Pancreas (tissue), 10 donors: ENCODE results near the gene SOS1. TPM values are rescaled to one million over a fixed set of nuclear protein-coding genes. Genes with fewer than 3 reads are reported as not detected.
A peak's percentile ranks its signal among the peaks of the same experiment; 100 is the strongest.
"Not testable (repeated sequence)": the region's sequence is repeated elsewhere in the genome, so short reads cannot be mapped to it uniquely, and the experiment has no call there.

Experiments used
- ATAC-seq, 4 donors: fragments of 200-7000 bp; cut with Tn5 transposase; one replicate each; pipeline versions ENCODE4 v1.8.0 to v1.9.1; 2020; ENCODE audit warnings: mild to moderate bottlenecking in 4 of 4, moderate library complexity in 4 of 4
- DNase-seq, 6 donors: peaks; one replicate each; pipeline ENCODE4 v3.0.0-alpha.2; 2020
- FAIRE-seq: peaks from 2 replicates; lab custom pipeline; 2012; peaks lifted over from hg19 to GRCh38; lab: Jason Lieb, UNC
- H3K27ac ChIP-seq, 4 donors: fragments of 200-600 bp; sonication (generic); 1 replicate in 3 of 4; 2 replicates in 1 of 4; pipeline versions ENCODE4 v1.5.0 to v1.8.0; 2020
- H3K27me3 ChIP-seq, 4 donors: fragments of 200-600 bp; one replicate each; pipeline ENCODE4 v1.8.0; 2021
- H3K36me3 ChIP-seq, 3 donors: fragments of 200-600 bp; sonication (generic) in 1 of 3; one replicate each; pipeline versions ENCODE4 v1.5.0 to v1.8.0; 2020 to 2021
- H3K4me1 ChIP-seq, 3 donors: fragments of 200-600 bp; one replicate each; pipeline ENCODE4 v1.8.0; 2021
- H3K4me3 ChIP-seq, 4 donors: fragments of 200-600 bp; sonication (generic) in 2 of 4; one replicate each; pipeline versions ENCODE4 v1.5.0 to v1.8.0; 2020 to 2021
- H3K9me3 ChIP-seq, 4 donors: fragments of 200-600 bp; one replicate each; pipeline ENCODE4 v1.8.0; 2021
- whole genome bisulfite sequencing, 2 donors: extraction: QIAGEN DNeasy Blood & Tissue Kit; methylation state at CpG; one replicate each; pipeline ENCODE4 v1.1.7; 2013; 5-methylcytosine and 5-hydroxymethylcytosine counted together
- intact Hi-C, 3 donors: fragments of 100-400 bp; cut with DNase I; formaldehyde crosslinking; loops; one replicate each; pipeline versions ENCODE4 v1.11.1 to v1.14.2; 2022
- polyA plus RNA-seq, 2 donors: library from polyadenylated mRNA; stranded (reverse); fragments of 200-250 nt; gene quantifications; one replicate each; pipeline ENCODE4 v1.2.3, GENCODE V29; 2013
- total RNA-seq, 6 donors: library from RNA; stranded (reverse); fragmentation: NEBNext Ultra II Directional in 4 of 6; extraction: Animal tissue kit (Norgen Biotek cat#: 25700) in 4 of 6; gene quantifications; one replicate each; pipeline versions ENCODE4 v1.2.1 to v1.2.4, GENCODE V29; 2021 to 2023
- TF ChIP-seq, protein P1 (sequence below), 4 donors: fragments of 200-600 bp; sonication (generic) in 3 of 4; IDR thresholded peaks; one replicate each; pipeline versions ENCODE4 v1.5.0 to v1.8.0; 2021; ENCODE audit warnings: antibody characterized with exemption in 4 of 4
- donor health status: healthy with polysubstance abuse.
- donor health status: DM: no; HTN: no; CAD: no; lungs with moderate emphysema.
- donor health status: DM: no; HTN: no; CAD: no.
- donor health status: control.
- donor health status: control.
- donor health status: Bipolar disorder and iron deficiency.
- donor health status: DM: yes; HTN: yes; CAD: no.
- donor health status: DM: no; HTN: no; CAD: no.
- donor health status: DM: no; HTN: no; CAD: no.
- donor health status: DM: yes; HTN: yes; CAD: no.

Gene SOS1
- total and polyA plus RNA-seq, 8 donors = 3.2 to 22.6 (median 10.1) TPM

DNA sequence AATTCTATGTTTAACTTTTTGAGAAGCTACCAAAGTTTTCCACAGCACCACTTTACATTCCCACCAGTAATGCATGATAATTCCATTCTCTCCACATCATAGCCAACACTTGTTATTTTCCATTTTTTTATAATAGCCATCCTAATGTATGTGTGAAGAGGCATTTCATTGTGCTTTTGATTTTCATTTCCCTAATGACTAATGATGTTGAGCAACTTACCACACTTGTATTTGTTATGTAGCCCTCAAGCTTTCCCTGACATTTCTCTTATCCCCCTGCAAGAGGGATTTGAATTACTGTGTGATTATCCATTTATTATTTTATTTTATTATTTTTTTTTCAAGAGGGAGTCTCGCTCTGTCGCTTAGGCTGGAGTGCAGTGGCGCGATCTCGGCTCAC, 23.6 kb upstream of the SOS1 start:
- WGBS, 2 donors = 95 to 100% methylated on average over 5 of the region's 5 CpGs
- Histone ChIP-seq H3K9me3 (no peaks in the 10 kb centered on the region), H3K36me3 (no peaks in the 10 kb centered on the region), H3K4me3 (no peak overlapping the region), H3K4me1 (peaks cover 0 to 6% (median 0%) of the 10 kb centered on the region in 3 donors), H3K27ac (no peak overlapping the region), H3K27me3 (no peaks in the 10 kb centered on the region)
- ATAC-seq = no peak
- intact Hi-C loops = no loop called here
- DNase-seq = no peak
- no peak for FAIRE-seq
- TF ChIP-seq, protein P1, sequence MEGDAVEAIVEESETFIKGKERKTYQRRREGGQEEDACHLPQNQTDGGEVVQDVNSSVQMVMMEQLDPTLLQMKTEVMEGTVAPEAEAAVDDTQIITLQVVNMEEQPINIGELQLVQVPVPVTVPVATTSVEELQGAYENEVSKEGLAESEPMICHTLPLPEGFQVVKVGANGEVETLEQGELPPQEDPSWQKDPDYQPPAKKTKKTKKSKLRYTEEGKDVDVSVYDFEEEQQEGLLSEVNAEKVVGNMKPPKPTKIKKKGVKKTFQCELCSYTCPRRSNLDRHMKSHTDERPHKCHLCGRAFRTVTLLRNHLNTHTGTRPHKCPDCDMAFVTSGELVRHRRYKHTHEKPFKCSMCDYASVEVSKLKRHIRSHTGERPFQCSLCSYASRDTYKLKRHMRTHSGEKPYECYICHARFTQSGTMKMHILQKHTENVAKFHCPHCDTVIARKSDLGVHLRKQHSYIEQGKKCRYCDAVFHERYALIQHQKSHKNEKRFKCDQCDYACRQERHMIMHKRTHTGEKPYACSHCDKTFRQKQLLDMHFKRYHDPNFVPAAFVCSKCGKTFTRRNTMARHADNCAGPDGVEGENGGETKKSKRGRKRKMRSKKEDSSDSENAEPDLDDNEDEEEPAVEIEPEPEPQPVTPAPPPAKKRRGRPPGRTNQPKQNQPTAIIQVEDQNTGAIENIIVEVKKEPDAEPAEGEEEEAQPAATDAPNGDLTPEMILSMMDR (IDR thresholded peaks at IDR 0.05) = no peak

DNA sequence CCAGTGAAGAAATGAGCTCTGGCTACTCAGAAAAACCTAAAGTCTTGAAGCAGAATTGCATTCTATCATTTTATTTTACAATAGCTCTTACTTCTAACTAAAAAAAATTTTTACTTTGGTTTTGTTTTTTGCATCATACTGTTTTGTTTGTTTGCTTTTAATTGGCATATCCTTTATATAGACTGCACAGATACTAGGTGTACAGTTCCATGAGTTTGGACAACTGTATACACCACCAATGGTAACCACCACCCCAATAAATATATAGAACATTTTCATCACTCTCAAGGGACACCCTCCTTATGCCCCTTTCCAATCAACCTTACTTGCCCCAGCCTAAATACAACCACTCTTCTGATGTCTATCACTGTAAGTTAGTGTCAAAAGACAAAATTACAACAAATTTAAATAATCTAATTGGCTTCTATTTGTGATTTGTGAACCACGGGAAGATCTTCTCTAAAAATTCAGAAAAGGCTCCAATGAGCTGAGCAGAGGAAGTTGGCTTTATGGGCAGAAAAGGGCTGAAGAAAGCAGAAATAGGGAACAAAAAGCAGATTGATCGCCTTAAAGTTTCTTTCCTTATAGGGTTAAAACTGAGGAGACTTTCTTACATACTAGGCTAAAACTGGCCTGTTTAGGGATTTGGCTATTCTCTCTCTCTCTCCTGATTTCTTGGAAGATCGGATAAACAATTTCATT, 22.2 kb upstream of the SOS1 start:
- WGBS, 2 donors = 77 to 85% methylated on average over 3 of the region's 3 CpGs
- Histone ChIP-seq H3K9me3 (no peaks in the 10 kb centered on the region), H3K4me3 (no peak overlapping the region), H3K27me3 (no peaks in the 10 kb centered on the region), H3K27ac (no peak overlapping the region), H3K4me1 (peaks cover 0 to 6% (median 0%) of the 10 kb centered on the region in 3 donors), H3K36me3 (no peaks in the 10 kb centered on the region)
- intact Hi-C loops = no loop called here
- ATAC-seq (no peak), DNase-seq (no peak), FAIRE-seq (no peak)
- TF ChIP-seq, protein P1 (IDR thresholded peaks at IDR 0.05) = no peak

DNA sequence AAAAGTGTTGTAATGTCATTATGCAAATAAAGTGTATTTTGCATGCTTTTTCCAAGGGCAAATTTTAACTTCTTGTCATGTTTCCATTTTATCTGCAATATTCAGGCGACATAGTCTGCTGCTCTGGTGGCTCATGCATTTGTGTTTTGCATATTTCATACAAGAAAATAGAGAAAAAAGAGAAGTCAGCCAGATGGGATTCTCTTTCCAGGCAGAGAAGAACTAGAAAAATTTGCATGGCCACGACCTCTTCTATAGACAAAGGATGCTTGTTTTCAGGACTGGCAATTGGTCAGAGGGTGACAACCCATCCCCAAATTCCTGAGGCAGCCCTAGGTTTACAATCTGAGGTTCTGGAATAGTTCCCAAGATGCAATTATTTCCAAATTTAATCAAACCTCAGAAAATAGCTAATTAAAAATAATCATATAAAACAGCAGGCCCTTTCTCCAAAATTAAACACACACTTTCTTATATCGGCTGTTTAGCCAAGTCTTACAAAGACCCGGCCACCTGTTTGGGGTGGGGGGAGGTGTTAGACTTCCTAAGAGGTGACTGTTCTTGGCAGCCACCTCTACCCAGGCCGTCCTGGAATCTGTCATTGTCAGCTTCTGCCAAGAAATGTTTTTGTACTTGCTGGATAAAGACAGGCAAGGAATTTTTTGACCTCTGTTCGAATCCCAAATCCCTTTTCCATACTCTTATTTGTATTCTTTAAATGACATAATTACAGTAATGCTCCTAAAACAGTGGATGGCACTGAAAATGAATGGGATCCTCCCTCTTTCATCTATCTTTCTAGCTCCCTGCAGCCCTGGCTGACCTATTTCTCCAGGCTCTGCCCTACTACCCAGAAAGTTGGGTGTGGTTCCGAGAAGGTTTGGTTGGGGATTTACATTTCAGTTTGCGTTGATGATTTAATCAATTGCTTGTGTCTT, 20.8 kb upstream of the SOS1 start:
- Histone ChIP-seq H3K27ac (no peak overlapping the region), H3K4me1 (peaks cover 0 to 6% (median 0%) of the 10 kb centered on the region in 3 donors), H3K36me3 (no peaks in the 10 kb centered on the region), H3K27me3 (no peaks in the 10 kb centered on the region), H3K4me3 (no peak overlapping the region), H3K9me3 (no peaks in the 10 kb centered on the region)
- 44 to 54% methylated on average over 8 of the region's 8 CpGs for WGBS, 2 donors
- ATAC-seq (peak in 1 of 4 donors; percentile 52), DNase-seq (peak in 1 of 6 donors; percentile 4), FAIRE-seq (no peak)
- intact Hi-C loops = no loop called here
- TF ChIP-seq, protein P1 (IDR thresholded peaks at IDR 0.05) = no peak

DNA sequence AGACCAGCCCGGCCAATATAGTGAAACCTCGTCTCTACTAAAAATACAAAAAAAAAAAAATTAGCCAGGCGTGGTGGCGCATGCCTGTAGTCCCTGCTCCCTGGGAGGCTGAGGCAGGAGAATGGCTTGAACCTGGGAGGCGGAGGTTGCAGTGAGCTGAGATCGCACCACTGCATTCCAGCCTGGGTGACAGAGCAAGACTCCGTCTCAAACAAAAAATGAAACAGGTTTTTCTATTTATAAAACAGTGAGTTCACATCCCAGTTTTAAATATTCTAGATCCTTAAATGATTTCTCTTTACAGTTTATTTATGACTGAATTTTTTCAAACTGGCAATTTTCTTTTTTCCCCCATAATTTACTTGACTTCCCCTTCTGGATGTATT, 20.1 kb upstream of the SOS1 start:
- intact Hi-C loops, FAIRE-seq: not testable (repeated sequence)

DNA sequence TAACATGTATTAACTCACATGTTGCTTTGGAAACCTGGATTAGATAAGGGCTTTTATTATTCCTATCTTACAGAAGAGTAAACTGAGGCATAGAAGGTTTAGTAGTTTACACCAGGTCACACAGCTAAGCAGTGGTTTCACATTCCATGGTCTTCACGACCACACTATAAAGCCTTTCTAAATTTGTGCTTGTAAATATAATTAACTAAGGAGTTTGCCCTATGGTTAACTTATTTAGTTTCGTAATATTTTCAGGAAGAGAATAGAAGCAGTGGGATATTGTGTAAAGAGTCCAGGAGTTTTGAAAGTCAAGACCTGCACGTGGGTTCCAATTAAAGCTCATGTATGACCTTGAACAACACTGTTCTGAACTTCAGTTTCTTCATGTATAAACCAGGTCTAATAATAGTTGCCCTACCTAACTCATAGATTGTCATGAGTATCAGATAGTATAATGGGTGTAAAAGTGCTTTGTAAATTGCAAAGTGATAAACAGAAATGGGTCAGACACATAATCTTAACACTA, 19.5 kb upstream of the SOS1 start:
- Histone ChIP-seq H3K27ac (no peak overlapping the region), H3K4me1 (peaks cover 0 to 6% (median 0%) of the 10 kb centered on the region in 3 donors), H3K36me3 (no peaks in the 10 kb centered on the region), H3K4me3 (no peak overlapping the region), H3K9me3 (no peaks in the 10 kb centered on the region), H3K27me3 (no peaks in the 10 kb centered on the region)
- DNase-seq (no peak), ATAC-seq (peak in 1 of 4 donors; percentile 40), FAIRE-seq (no peak)
- TF ChIP-seq, protein P1 (IDR thresholded peaks at IDR 0.05) = no peak
- WGBS, 2 donors = 36 to 46% methylated on average over 3 of the region's 3 CpGs
- intact Hi-C loops = no loop called here

More for the DNA sequence above, 20.1 kb upstream of the SOS1 start:
- H3K4me3 ChIP-seq, H3K4me1 ChIP-seq, H3K27me3 ChIP-seq, DNase-seq, ATAC-seq, H3K36me3 ChIP-seq, H3K9me3 ChIP-seq, H3K27ac ChIP-seq: not testable (repeated sequence)
- WGBS, 2 donors = 87 to 88% methylated on average over 7 of the region's 7 CpGs
